ENCODE data around the gene CDK3. TPM values are rescaled to one million over a fixed set of nuclear protein-coding genes. Genes with fewer than 3 reads are reported as not detected.
A peak's percentile ranks its signal among the peaks of the same experiment; 100 is the strongest.

The CDK3 gene
- total RNA-seq, 1 experiment from 2014 or later, result 11.7 TPM

- H2BK20ac ChIP-seq (ENCODE audit: low read depth, low read length, poor library complexity, severe bottlenecking), result no peak overlapping the region
- no peak overlapping the region for H4K8ac ChIP-seq (replicated peaks; ENCODE audit: insufficient read length, low read depth, low read length)
- H3K23ac ChIP-seq (ENCODE audit: insufficient read length, low read depth, low read length), result no peak overlapping the region
- H3K79me2 ChIP-seq (ENCODE audit: insufficient read depth, low read length), result peaks cover 2% of the 10 kb centered on the region; the same call in 1 of the 2 replicates
- TF ChIP-seq CTCF (conservative IDR thresholded peaks at IDR 0.05), result no peak
- Mint-ChIP-seq H3K27me3 (ENCODE audit: low read depth) (no peaks in the 10 kb centered on the region), H3K36me3 (ENCODE audit: insufficient read depth in 1 of 3, low read depth in 3 of 3) (peaks cover 0 to 10% (median 5%) of the 10 kb centered on the region in 3 experiments; a peak in 3 of 7 replicates), H3K4me3 (peak overlapping the region; percentile 48 to 70), H3K4me1 (peaks cover 40 to 52% of the 10 kb centered on the region in 2 experiments), H3K9me3 (no peaks in the 10 kb centered on the region), H3K27ac (peak overlapping the region; percentile 81 to 91 (median 84); a peak in 6 of 7 replicates)
- no peak overlapping the region for H3K18ac ChIP-seq (ENCODE audit: insufficient read length, low read depth, low read length)
- no peak overlapping the region for H3K14ac ChIP-seq (ENCODE audit: insufficient read depth, low read length)
- no peaks in the 10 kb centered on the region for H3K27me3 ChIP-seq (ENCODE audit: insufficient read depth, low read length)
- peaks cover 6% of the 10 kb centered on the region for H3K23me2 ChIP-seq (ENCODE audit: insufficient read length, low read depth, low read length, poor library complexity, severe bottlenecking)
- H4K5ac ChIP-seq (ENCODE audit: insufficient read length, low read depth, low read length), result no peak overlapping the region
- H4K91ac ChIP-seq (ENCODE audit: insufficient read length, low read depth, low read length), result no peak overlapping the region
- peak overlapping the region; percentile 50 for H3K27ac ChIP-seq (ENCODE audit: insufficient read length, low read depth, low read length)
- no peak overlapping the region for H3K9ac ChIP-seq (ENCODE audit: extremely low read depth, insufficient read length, low read length)
- H2BK5ac ChIP-seq (ENCODE audit: insufficient read length, low read length), result no peak overlapping the region
- peak overlapping the region; percentile 0 for H3K4me2 ChIP-seq (ENCODE audit: insufficient read depth, insufficient read length, low read length)
- H2BK15ac ChIP-seq (ENCODE audit: low read depth, low read length), result no peak overlapping the region
- no peak overlapping the region for H3K4ac ChIP-seq (ENCODE audit: low read depth, low read length)
- H2BK120ac ChIP-seq (ENCODE audit: low read depth, low read length, poor library complexity, severe bottlenecking), result no peak overlapping the region
- peaks cover 8% of the 10 kb centered on the region; the same call in 1 of the 2 replicates for H3K4me1 ChIP-seq (ENCODE audit: insufficient read depth, low read length)
- no peaks in the 10 kb centered on the region for H3K79me1 ChIP-seq (ENCODE audit: insufficient read depth, low read depth, low read length, poor library complexity, severe bottlenecking)
- peak; percentile 90 for DNase-seq
- H2AK5ac ChIP-seq (ENCODE audit: insufficient read length, low read length), result no peak overlapping the region
- WGBS (ENCODE audit: extremely low coverage, insufficient read length, low lambda C conversion rate), result no CpG with 5 or more reads among the region's 6 CpGs
- H3T11ph ChIP-seq (ENCODE audit: low read length), result no peak overlapping the region
- H4K20me1 ChIP-seq (ENCODE audit: control insufficient read depth, insufficient read depth, insufficient read length), result no peaks in the 10 kb centered on the region
- no peak overlapping the region for H3K56ac ChIP-seq (ENCODE audit: insufficient read length, low read depth, low read length)
- no peaks in the 10 kb centered on the region for H3K9me3 ChIP-seq (ENCODE audit: control insufficient read depth, low read depth, low read length)
- no peak overlapping the region for H2BK12ac ChIP-seq (ENCODE audit: insufficient read length, low read depth, low read length)
- H2AFZ ChIP-seq (ENCODE audit: low read length), result no peak overlapping the region
Measured at GRCh38 chr17:75983501-75984181, 17.0 kb upstream of the CDK3 start.

Measured in H9 (cell line).